HepG2 (cell line): Measurements from ENCODE around the gene ATP2A3. TPM values are rescaled to one million over a fixed set of nuclear protein-coding genes. Genes with fewer than 3 reads are reported as not detected.

ENCODE experiments used
- ARNTL ChIP-seq: sonication (generic); formaldehyde crosslinking; IDR thresholded peaks from 2 replicates; pipeline ENCODE4 v1.4.0; 2020; ENCODE audit warnings: mild to moderate bottlenecking, missing genetic modification reagents
- FIP1L1 ChIP-seq: fragments of 200-400 bp; formaldehyde crosslinking; IDR thresholded peaks from 2 replicates; pipeline ENCODE4 v1.6.1; 2018; ENCODE audit warnings: low read depth, mild to moderate bottlenecking, low read length, moderate library complexity, borderline replicate concordance; ENCODE audit not compliant: insufficient read depth
- HCFC1 ChIP-seq: fragments of 150-350 bp; IDR thresholded peaks from 2 replicates; pipeline ENCODE4 v1.6.1; 2014; ENCODE audit warnings: low read depth, low read length
- KDM6A ChIP-seq: IDR thresholded peaks from 2 replicates; pipeline ENCODE4 v1.6.1; 2016; ENCODE audit warnings: low read depth
- UBTF ChIP-seq: sonication (generic); formaldehyde crosslinking; IDR thresholded peaks from 2 replicates; pipeline ENCODE4 v1.4.0; 2020; ENCODE audit warnings: mild to moderate bottlenecking, missing genetic modification reagents
- ZBTB39 ChIP-seq: sonication (generic); formaldehyde crosslinking; IDR thresholded peaks from 2 replicates; pipeline ENCODE4 v1.5.0; 2020; ENCODE audit warnings: missing genetic modification reagents
- ZHX2 ChIP-seq, 2 experiments: sonication (generic) in 1 of 2; formaldehyde crosslinking in 1 of 2; IDR thresholded peaks; 2 replicates each; pipeline versions ENCODE4 v1.6.1 to v1.9.0; 2014 to 2022; ENCODE audit warnings: antibody characterized with exemption in 1 of 2, borderline replicate concordance in 1 of 2, inconsistent platforms in 1 of 2, low read depth in 1 of 2, missing genetic modification reagents in 1 of 2
- ZNF138 ChIP-seq: sonication (generic); formaldehyde crosslinking; IDR thresholded peaks from 2 replicates; pipeline ENCODE4 v1.5.0; 2020; ENCODE audit warnings: mild to moderate bottlenecking, low read depth, missing genetic modification reagents
- ZNF142 ChIP-seq: sonication (generic); formaldehyde crosslinking; IDR thresholded peaks from 2 replicates; pipeline ENCODE4 v1.4.0; 2020; ENCODE audit warnings: missing genetic modification reagents
- ZNF33B ChIP-seq: sonication (generic); formaldehyde crosslinking; IDR thresholded peaks from 2 replicates; pipeline ENCODE4 v1.5.1; 2020; ENCODE audit warnings: mild to moderate bottlenecking, missing genetic modification reagents
- ZNF720 ChIP-seq: sonication (generic); formaldehyde crosslinking; IDR thresholded peaks from 2 replicates; pipeline ENCODE4 v1.4.0; 2020; ENCODE audit warnings: missing genetic modification reagents
- polyA plus RNA-seq, 8 experiments: library from polyadenylated mRNA; depleted of rRNA in 3 of 8; stranded (reverse) in 7 of 8; unstranded in 1 of 8; fragments of >200 nt; fragmentation: Illumina TruSeq in 4 of 8; extraction: Trizol in 4 of 8; gene quantifications; 2 replicates each; pipeline versions ENCODE4 v1.2.1 to v1.2.3, GENCODE V29; 2011 to 2016; ENCODE audit warnings: low read depth in 4 of 8, missing spikeins in 1 of 8, mixed read lengths in 1 of 8; ENCODE audit not compliant: insufficient read depth in 1 of 8
- total RNA-seq, 5 experiments: library from RNA; depleted of rRNA; stranded (reverse); fragments of >200 nt; fragmentation: Illumina TruSeq; extraction: Trizol; gene quantifications; 2 replicates each; pipeline ENCODE4 v1.2.3, GENCODE V29; 2016; ENCODE audit warnings: low read depth in 1 of 5

The ATP2A3 gene
- total and polyA plus RNA-seq, 2 of the 13 experiments (the other 11 are each of a cell fraction or from before 2014, with no cell fraction given) = 0.07 TPM; not detected in 1

- no peak for TF ChIP-seq UBTF (CRISPR knock-in tag)
- TF ChIP-seq ZBTB39 = no peak
- no peak for TF ChIP-seq HCFC1
- TF ChIP-seq KDM6A (CRISPR knock-in tag) = no peak
- TF ChIP-seq ZNF138 (CRISPR knock-in tag) = peak; percentile 61; the same call in 1 of the 2 replicates
- TF ChIP-seq FIP1L1 = no peak
- no peak for TF ChIP-seq ZHX2 (IDR thresholded peaks at IDR 0.05; ENCODE audit: low read depth)
- no peak for TF ChIP-seq ZHX2 (CRISPR knock-in tag; IDR thresholded peaks at IDR 0.05; ENCODE audit: borderline replicate concordance)
- no peak; the same call in none of the 2 replicates for TF ChIP-seq ARNTL (CRISPR knock-in tag)
- TF ChIP-seq ZNF33B = no peak
- TF ChIP-seq ZNF720 (CRISPR knock-in tag) = no peak
- peak; percentile 77 for TF ChIP-seq ZNF142 (CRISPR knock-in tag)
Measured at GRCh38 chr17:4004517-4005295, 40.5 kb upstream of the ATP2A3 start (continued).
